DMS 273 (cell line): Measurements from ENCODE around the gene RNF222.
A peak's percentile ranks its signal among the peaks of the same experiment; 100 is the strongest.
"Not testable (repeated sequence)": the region's sequence is repeated elsewhere in the genome, so short reads cannot be mapped to it uniquely, and the experiment has no call there.

Source experiments
- DNase-seq: peaks from one replicate; lab custom pipeline; 2025; ENCODE audit not compliant: unreplicated experiment; lab: John Stamatoyannopoulos, UW

Gene RNF222

GRCh38 chr17:8382052-8382879, 15.4 kb downstream of the RNF222 start:
- peak; percentile 46 for DNase-seq

- DNase-seq = peak; percentile 19
Observed at GRCh38 chr17:8380049-8380448, 17.6 kb downstream of the RNF222 start.

GRCh38 chr17:8378117-8378516, 19.5 kb downstream of the RNF222 start:
- not testable (repeated sequence) for DNase-seq

GRCh38 chr17:8377422-8377821, 20.2 kb downstream of the RNF222 start:
- no peak for DNase-seq

- DNase-seq = peak; percentile 97
Observed at GRCh38 chr17:8376271-8377067, 21.2 kb downstream of the RNF222 start, which contains the start of gene KRABD2. Gene KRABD2 (minus strand): TSS chr17:8376704.

- peak; percentile 57 for DNase-seq
Observed at GRCh38 chr17:8375738-8376259, 21.8 kb downstream of the RNF222 start.

GRCh38 chr17:8373856-8374255, 23.8 kb downstream of the RNF222 start:
- not testable (repeated sequence) for DNase-seq

GRCh38 chr17:8372422-8372821, 25.2 kb downstream of the RNF222 start:
- no peak for DNase-seq

- DNase-seq = peak; percentile 58
Observed at GRCh38 chr17:8371786-8372185, 25.8 kb downstream of the RNF222 start.

- DNase-seq = no peak
Observed at GRCh38 chr17:8369944-8370343, 27.7 kb downstream of the RNF222 start.

GRCh38 chr17:8368193-8368592, 29.4 kb downstream of the RNF222 start:
- no peak for DNase-seq

- DNase-seq = no peak
Observed at GRCh38 chr17:8366231-8366630, 31.4 kb downstream of the RNF222 start.

GRCh38 chr17:8365143-8365542, 32.5 kb downstream of the RNF222 start:
- DNase-seq = no peak

- no peak for DNase-seq
Observed at GRCh38 chr17:8362651-8363332, 34.8 kb downstream of the RNF222 start.

- DNase-seq = peak; percentile 23
Observed at GRCh38 chr17:8360751-8361150, 36.9 kb downstream of the RNF222 start.

GRCh38 chr17:8360260-8360659, 37.4 kb downstream of the RNF222 start:
- DNase-seq = peak; percentile 61

- peak; percentile 95 for DNase-seq
Observed at GRCh38 chr17:8359769-8360168, 37.9 kb downstream of the RNF222 start.

GRCh38 chr17:8357910-8358309, 39.7 kb downstream of the RNF222 start:
- DNase-seq = no peak

GRCh38 chr17:8354236-8354635, 43.4 kb downstream of the RNF222 start:
- peak; percentile 15 for DNase-seq

GRCh38 chr17:8353736-8354135, 43.9 kb downstream of the RNF222 start:
- peak; percentile 39 for DNase-seq

GRCh38 chr17:8350339-8350738, 47.3 kb downstream of the RNF222 start:
- DNase-seq = no peak
